ENCODE data around the gene RAB40B.

RAB40B gene

DNA sequence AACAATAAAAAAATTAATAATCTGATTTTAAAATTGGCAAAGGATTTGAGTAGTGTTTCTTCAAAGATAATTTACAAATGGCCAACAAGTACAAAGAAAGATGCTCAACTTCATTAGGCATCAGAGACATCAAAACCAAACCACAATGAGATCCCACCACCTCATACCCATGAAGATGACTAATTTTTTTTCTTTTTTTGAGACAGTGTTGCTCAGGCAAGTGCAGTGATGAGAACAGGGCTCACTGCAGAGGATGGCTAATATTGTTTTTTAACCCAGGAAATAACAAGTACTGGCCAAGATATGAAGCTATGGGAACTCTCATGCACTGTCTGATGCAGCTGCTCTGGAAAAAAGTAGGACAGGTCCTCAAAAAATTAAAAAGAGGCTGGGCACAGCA is 65.2 kb downstream of the RAB40B start:
- Histone ChIP-seq H3K27me3 (ENCODE audit: insufficient read depth, poor library complexity, severe bottlenecking) (no peaks in the 10 kb centered on the region), H3K36me3 (ENCODE audit: low read depth) (peaks cover 56% of the 10 kb centered on the region), H3K27ac (ENCODE audit: poor library complexity, severe bottlenecking) (no peak overlapping the region), H3K4me1 (ENCODE audit: insufficient read depth, poor library complexity, severe bottlenecking) (no peaks in the 10 kb centered on the region), H3K4me3 (ENCODE audit: severe bottlenecking) (no peak overlapping the region), H3K9me3 (ENCODE audit: severe bottlenecking) (peaks cover 11% of the 10 kb centered on the region)
- no peak for DNase-seq (ENCODE audit: low spot score)
- ATAC-seq (ENCODE audit: low read depth), result no peak
- TF ChIP-seq, protein P1, sequence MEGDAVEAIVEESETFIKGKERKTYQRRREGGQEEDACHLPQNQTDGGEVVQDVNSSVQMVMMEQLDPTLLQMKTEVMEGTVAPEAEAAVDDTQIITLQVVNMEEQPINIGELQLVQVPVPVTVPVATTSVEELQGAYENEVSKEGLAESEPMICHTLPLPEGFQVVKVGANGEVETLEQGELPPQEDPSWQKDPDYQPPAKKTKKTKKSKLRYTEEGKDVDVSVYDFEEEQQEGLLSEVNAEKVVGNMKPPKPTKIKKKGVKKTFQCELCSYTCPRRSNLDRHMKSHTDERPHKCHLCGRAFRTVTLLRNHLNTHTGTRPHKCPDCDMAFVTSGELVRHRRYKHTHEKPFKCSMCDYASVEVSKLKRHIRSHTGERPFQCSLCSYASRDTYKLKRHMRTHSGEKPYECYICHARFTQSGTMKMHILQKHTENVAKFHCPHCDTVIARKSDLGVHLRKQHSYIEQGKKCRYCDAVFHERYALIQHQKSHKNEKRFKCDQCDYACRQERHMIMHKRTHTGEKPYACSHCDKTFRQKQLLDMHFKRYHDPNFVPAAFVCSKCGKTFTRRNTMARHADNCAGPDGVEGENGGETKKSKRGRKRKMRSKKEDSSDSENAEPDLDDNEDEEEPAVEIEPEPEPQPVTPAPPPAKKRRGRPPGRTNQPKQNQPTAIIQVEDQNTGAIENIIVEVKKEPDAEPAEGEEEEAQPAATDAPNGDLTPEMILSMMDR (IDR thresholded peaks at IDR 0.05; ENCODE audit: poor library complexity, severe bottlenecking), result no peak

DNA sequence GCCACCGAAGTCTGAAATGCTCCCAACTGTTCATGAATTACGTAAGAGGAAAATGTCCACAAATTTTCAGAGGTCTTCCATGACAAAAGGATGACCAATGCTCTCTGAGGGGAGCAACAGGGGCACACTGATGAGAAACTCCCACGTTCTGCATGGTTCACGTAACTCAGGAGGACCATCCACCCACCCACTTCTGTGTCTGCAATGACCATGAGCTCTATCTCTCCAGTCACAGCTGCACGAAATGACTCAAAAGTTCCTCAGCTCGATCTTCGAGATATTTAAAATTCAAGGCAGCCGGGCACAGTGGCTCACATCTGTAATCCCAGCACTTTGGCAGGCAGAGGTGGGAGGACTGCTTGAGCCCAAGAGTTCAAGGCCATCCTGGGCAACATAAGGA is 66.0 kb downstream of the RAB40B start:
- peaks cover 59% of the 10 kb centered on the region for H3K36me3 ChIP-seq (ENCODE audit: low read depth)
- H3K27ac ChIP-seq (ENCODE audit: poor library complexity, severe bottlenecking), result no peak overlapping the region
- peaks cover 7% of the 10 kb centered on the region for H3K9me3 ChIP-seq (ENCODE audit: severe bottlenecking)
- no peak overlapping the region for H3K4me3 ChIP-seq (ENCODE audit: severe bottlenecking)
- ATAC-seq (ENCODE audit: low read depth) (no peak), DNase-seq (ENCODE audit: low spot score) (no peak)
- H3K4me1 ChIP-seq (ENCODE audit: insufficient read depth, poor library complexity, severe bottlenecking), result no peaks in the 10 kb centered on the region
- no peaks in the 10 kb centered on the region for H3K27me3 ChIP-seq (ENCODE audit: insufficient read depth, poor library complexity, severe bottlenecking)
- TF ChIP-seq, protein P1 (IDR thresholded peaks at IDR 0.05; ENCODE audit: poor library complexity, severe bottlenecking), result no peak

DNA sequence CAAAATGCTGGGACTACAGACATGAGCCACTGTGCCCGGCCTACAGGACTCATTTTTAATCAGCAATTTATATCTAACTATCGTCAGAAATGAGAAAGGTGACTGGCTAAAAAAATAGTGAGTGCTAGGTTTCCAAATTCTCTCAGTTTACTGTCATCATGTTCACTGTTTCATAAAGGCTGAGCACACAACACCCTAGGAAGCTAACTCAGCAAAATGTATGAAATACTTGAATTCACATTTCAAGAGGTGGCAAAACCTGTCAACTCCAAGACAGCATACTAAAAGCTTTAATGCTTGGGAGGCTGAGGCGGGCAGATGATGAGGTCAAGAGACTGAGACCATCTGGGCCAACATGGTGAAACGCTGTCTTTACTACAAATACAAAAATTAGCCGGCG is 67.0 kb downstream of the RAB40B start:
- TF ChIP-seq, protein P1 (IDR thresholded peaks at IDR 0.05; ENCODE audit: poor library complexity, severe bottlenecking), result no peak
- Histone ChIP-seq H3K4me1 (ENCODE audit: insufficient read depth, poor library complexity, severe bottlenecking) (no peaks in the 10 kb centered on the region), H3K36me3 (ENCODE audit: low read depth) (peaks cover 59% of the 10 kb centered on the region), H3K9me3 (ENCODE audit: severe bottlenecking) (peaks cover 1% of the 10 kb centered on the region), H3K27me3 (ENCODE audit: insufficient read depth, poor library complexity, severe bottlenecking) (no peaks in the 10 kb centered on the region), H3K4me3 (ENCODE audit: severe bottlenecking) (no peak overlapping the region), H3K27ac (ENCODE audit: poor library complexity, severe bottlenecking) (no peak overlapping the region)
- no peak for ATAC-seq (ENCODE audit: low read depth)
- no peak for DNase-seq (ENCODE audit: low spot score)

DNA sequence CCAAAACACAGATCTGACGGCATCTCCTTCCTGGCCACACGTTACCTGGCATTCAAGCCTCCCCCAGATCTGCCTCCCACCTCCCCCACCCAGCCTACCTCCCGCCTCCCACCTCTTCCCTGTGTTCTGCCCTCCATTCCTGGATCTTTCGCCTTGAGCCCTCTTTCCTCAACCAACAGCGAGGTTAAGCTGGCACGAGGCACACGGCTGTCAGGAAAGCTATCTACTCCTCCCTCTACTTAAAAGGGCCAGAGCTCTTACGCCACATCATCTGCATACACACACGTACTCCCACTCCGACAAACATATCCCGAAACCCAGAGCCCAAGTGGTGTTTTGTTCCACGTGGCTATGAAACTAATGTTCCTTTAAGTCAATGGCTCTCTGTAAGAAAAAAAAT is 68.3 kb downstream of the RAB40B start:
- Histone ChIP-seq H3K36me3 (ENCODE audit: low read depth) (peaks cover 59% of the 10 kb centered on the region), H3K27ac (ENCODE audit: poor library complexity, severe bottlenecking) (no peak overlapping the region), H3K4me1 (ENCODE audit: insufficient read depth, poor library complexity, severe bottlenecking) (no peaks in the 10 kb centered on the region), H3K4me3 (ENCODE audit: severe bottlenecking) (no peak overlapping the region), H3K27me3 (ENCODE audit: insufficient read depth, poor library complexity, severe bottlenecking) (no peaks in the 10 kb centered on the region), H3K9me3 (ENCODE audit: severe bottlenecking) (no peaks in the 10 kb centered on the region)
- TF ChIP-seq, protein P1 (IDR thresholded peaks at IDR 0.05; ENCODE audit: poor library complexity, severe bottlenecking), result no peak
- DNase-seq (ENCODE audit: low spot score), result no peak
- ATAC-seq (ENCODE audit: low read depth), result no peak

DNA sequence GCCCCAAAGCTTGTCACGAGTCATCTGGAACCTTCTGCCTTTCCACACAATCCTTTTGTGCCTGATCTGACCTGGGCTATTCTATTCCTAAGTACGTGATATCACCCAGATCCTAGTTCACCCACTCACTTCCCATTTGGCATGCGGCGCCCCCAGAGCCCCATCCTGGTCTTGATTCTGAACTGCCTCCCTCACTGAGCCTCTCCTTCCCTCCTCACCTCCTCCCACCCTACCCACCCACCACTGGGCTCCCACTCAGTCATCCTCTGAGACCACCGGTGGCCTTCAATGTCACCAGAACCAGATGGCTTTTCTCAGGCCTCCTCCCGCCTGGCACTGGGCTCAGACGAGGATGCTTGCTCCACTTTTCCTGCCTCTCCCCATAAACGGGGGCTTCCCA is 68.8 kb downstream of the RAB40B start:
- Histone ChIP-seq H3K4me3 (ENCODE audit: severe bottlenecking) (no peak overlapping the region), H3K36me3 (ENCODE audit: low read depth) (peaks cover 61% of the 10 kb centered on the region), H3K9me3 (ENCODE audit: severe bottlenecking) (no peaks in the 10 kb centered on the region), H3K4me1 (ENCODE audit: insufficient read depth, poor library complexity, severe bottlenecking) (no peaks in the 10 kb centered on the region), H3K27me3 (ENCODE audit: insufficient read depth, poor library complexity, severe bottlenecking) (no peaks in the 10 kb centered on the region), H3K27ac (ENCODE audit: poor library complexity, severe bottlenecking) (no peak overlapping the region)
- TF ChIP-seq, protein P1 (IDR thresholded peaks at IDR 0.05; ENCODE audit: poor library complexity, severe bottlenecking), result no peak
- DNase-seq (ENCODE audit: low spot score) (no peak), ATAC-seq (ENCODE audit: low read depth) (no peak)

All from RWPE2 (cell line).